ENCODE data around the gene ZNF714.
"Not testable (repeated sequence)": the region's sequence is repeated elsewhere in the genome, so short reads cannot be mapped to it uniquely, and the experiment has no call there.

ZNF714 gene

GRCh38 chr19:21138130-21138529 lies 56.1 kb downstream of the ZNF714 start:
- Histone ChIP-seq H3K27me3 (ENCODE audit: low read length) (no peaks in the 10 kb centered on the region), H3F3A (ENCODE audit: insufficient read depth) (no peaks in the 10 kb centered on the region), H3K9me2 (replicated peaks; ENCODE audit: insufficient read depth, low read length) (no peaks in the 10 kb centered on the region), H4K20me1 (ENCODE audit: low read depth, low read length) (no peaks in the 10 kb centered on the region), H2AFZ (ENCODE audit: low read depth, low read length, severe bottlenecking) (no peak overlapping the region), H3K9me3 (ENCODE audit: insufficient read depth, low read length) (no peaks in the 10 kb centered on the region), H3K27ac (ENCODE audit: low read depth, low read length) (no peak overlapping the region), H3K9ac (ENCODE audit: low read length) (no peak overlapping the region), H3K36me3 (ENCODE audit: low read length) (peaks cover 3% of the 10 kb centered on the region), H3K4me2 (ENCODE audit: low read depth, low read length, poor library complexity, severe bottlenecking) (no peak overlapping the region), H3K4me3 (ENCODE audit: insufficient read depth, low read length, poor library complexity, severe bottlenecking) (no peak overlapping the region), H3K79me2 (ENCODE audit: insufficient read depth, low read length) (peaks cover 12% of the 10 kb centered on the region)
- TF ChIP-seq, protein P1, sequence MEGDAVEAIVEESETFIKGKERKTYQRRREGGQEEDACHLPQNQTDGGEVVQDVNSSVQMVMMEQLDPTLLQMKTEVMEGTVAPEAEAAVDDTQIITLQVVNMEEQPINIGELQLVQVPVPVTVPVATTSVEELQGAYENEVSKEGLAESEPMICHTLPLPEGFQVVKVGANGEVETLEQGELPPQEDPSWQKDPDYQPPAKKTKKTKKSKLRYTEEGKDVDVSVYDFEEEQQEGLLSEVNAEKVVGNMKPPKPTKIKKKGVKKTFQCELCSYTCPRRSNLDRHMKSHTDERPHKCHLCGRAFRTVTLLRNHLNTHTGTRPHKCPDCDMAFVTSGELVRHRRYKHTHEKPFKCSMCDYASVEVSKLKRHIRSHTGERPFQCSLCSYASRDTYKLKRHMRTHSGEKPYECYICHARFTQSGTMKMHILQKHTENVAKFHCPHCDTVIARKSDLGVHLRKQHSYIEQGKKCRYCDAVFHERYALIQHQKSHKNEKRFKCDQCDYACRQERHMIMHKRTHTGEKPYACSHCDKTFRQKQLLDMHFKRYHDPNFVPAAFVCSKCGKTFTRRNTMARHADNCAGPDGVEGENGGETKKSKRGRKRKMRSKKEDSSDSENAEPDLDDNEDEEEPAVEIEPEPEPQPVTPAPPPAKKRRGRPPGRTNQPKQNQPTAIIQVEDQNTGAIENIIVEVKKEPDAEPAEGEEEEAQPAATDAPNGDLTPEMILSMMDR (IDR thresholded peaks at IDR 0.05; ENCODE audit: insufficient read depth, low read length, poor library complexity, severe bottlenecking) = no peak
- TF ChIP-seq EZH2phosphoT487 (conservative IDR thresholded peaks at IDR 0.05; ENCODE audit: low read length) = no peak

DNA sequence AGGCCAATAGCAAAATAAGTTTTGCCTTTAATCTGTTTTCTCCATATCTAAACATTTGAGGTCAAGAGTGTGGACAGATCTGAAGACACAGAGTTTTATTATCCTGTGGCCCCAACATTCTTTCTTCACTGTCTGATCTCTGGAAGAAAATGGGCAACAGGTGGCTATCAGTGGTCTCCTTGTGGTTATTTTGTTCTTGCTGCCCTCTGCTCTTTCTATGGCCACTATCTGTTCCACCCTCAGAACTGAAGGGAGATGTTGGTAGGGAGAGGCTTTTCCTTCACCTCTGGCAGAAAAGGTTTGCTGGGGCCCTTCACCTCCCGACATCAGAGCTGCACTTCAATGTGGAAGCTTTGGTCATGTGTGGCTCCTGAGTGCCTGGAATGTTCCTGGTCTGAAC lies 59.0 kb downstream of the ZNF714 start:
- not testable (repeated sequence) for H3K4me3 ChIP-seq (ENCODE audit: insufficient read depth, low read length, poor library complexity, severe bottlenecking); H3K4me2 ChIP-seq (ENCODE audit: low read depth, low read length, poor library complexity, severe bottlenecking)
- peak overlapping the region; percentile 24 for H2AFZ ChIP-seq (ENCODE audit: low read depth, low read length, severe bottlenecking)

GRCh38 chr19:21141787-21142464 lies 59.9 kb downstream of the ZNF714 start, which contains the start of gene ZNF431:
TSS of gene ZNF431 (plus strand) at chr19:21142040. CDS start at chr19:21142184, 144 bp downstream.
- peaks cover 17% of the 10 kb centered on the region; the same call in 1 of the 2 replicates for H3K9me3 ChIP-seq (ENCODE audit: insufficient read depth, low read length)
- H4K20me1 ChIP-seq (ENCODE audit: low read depth, low read length) = no peaks in the 10 kb centered on the region
- peaks cover 37% of the 10 kb centered on the region for H3K36me3 ChIP-seq (ENCODE audit: low read length)
- peak within 1 kb of the TSS; percentile 24 for H2AFZ ChIP-seq (ENCODE audit: low read depth, low read length, severe bottlenecking)
- H3F3A ChIP-seq (ENCODE audit: insufficient read depth) = no peaks in the 10 kb centered on the region
- no peaks in the 10 kb centered on the region for H3K9me2 ChIP-seq (replicated peaks; ENCODE audit: insufficient read depth, low read length)
- no peak for TF ChIP-seq EZH2phosphoT487 (conservative IDR thresholded peaks at IDR 0.05; ENCODE audit: low read length)
- TF ChIP-seq, protein P1 (IDR thresholded peaks at IDR 0.05; ENCODE audit: insufficient read depth, low read length, poor library complexity, severe bottlenecking) = no peak
- peak within 1 kb of the TSS; percentile 41 for H3K27ac ChIP-seq (ENCODE audit: low read depth, low read length)
- H3K4me3 ChIP-seq (ENCODE audit: insufficient read depth, low read length, poor library complexity, severe bottlenecking) = peak within 1 kb of the TSS; percentile 75
- peaks cover 27% of the 10 kb centered on the region for H3K79me2 ChIP-seq (ENCODE audit: insufficient read depth, low read length)
- peak within 1 kb of the TSS; percentile 75 for H3K4me2 ChIP-seq (ENCODE audit: low read depth, low read length, poor library complexity, severe bottlenecking)
- H3K27me3 ChIP-seq (ENCODE audit: low read length) = no peaks in the 10 kb centered on the region
- peak within 1 kb of the TSS; percentile 78 for H3K9ac ChIP-seq (ENCODE audit: low read length)

More for the DNA sequence above, 59.0 kb downstream of the ZNF714 start:
- H3K36me3 ChIP-seq (ENCODE audit: low read length) = peaks cover 30% of the 10 kb centered on the region
- not testable (repeated sequence) for H3F3A ChIP-seq (ENCODE audit: insufficient read depth); H4K20me1 ChIP-seq (ENCODE audit: low read depth, low read length); H3K9ac ChIP-seq (ENCODE audit: low read length); H3K27me3 ChIP-seq (ENCODE audit: low read length); H3K27ac ChIP-seq (ENCODE audit: low read depth, low read length); H3K9me2 ChIP-seq (replicated peaks; ENCODE audit: insufficient read depth, low read length)
- peaks cover 10% of the 10 kb centered on the region; the same call in 1 of the 2 replicates for H3K9me3 ChIP-seq (ENCODE audit: insufficient read depth, low read length)
- peaks cover 27% of the 10 kb centered on the region for H3K79me2 ChIP-seq (ENCODE audit: insufficient read depth, low read length)

DNA sequence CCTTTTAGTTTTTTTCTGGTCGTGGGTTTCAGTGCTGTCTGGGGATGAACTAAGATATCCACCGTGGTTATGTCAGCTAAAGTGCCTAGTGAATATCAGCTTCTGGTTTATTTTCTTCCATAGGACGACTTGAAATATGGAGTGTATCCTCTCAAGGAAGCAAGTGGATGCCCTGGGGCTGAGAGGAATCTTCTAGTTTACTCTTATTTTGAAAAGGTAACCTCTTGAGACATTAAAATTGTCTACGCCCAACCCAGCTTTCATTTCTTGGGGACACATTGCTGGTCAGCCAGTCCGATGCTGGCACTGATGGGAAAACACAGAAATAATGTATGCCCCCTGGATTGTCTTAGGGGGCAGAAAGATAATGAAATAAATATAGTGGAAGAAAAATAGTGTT lies 61.4 kb downstream of the ZNF714 start:
- peak overlapping the region; percentile 75 for H3K4me3 ChIP-seq (ENCODE audit: insufficient read depth, low read length, poor library complexity, severe bottlenecking)
- H3K27ac ChIP-seq (ENCODE audit: low read depth, low read length) = no peak overlapping the region
- no peaks in the 10 kb centered on the region for H3K27me3 ChIP-seq (ENCODE audit: low read length)
- H3K79me2 ChIP-seq (ENCODE audit: insufficient read depth, low read length) = peaks cover 28% of the 10 kb centered on the region
- no peaks in the 10 kb centered on the region for H3F3A ChIP-seq (ENCODE audit: insufficient read depth)
- H3K36me3 ChIP-seq (ENCODE audit: low read length) = peaks cover 52% of the 10 kb centered on the region
- TF ChIP-seq, protein P1 (IDR thresholded peaks at IDR 0.05; ENCODE audit: insufficient read depth, low read length, poor library complexity, severe bottlenecking) = no peak
- no peak for TF ChIP-seq EZH2phosphoT487 (conservative IDR thresholded peaks at IDR 0.05; ENCODE audit: low read length)
- no peak overlapping the region for H3K9ac ChIP-seq (ENCODE audit: low read length)
- H4K20me1 ChIP-seq (ENCODE audit: low read depth, low read length) = no peaks in the 10 kb centered on the region
- no peak overlapping the region for H2AFZ ChIP-seq (ENCODE audit: low read depth, low read length, severe bottlenecking)
- peaks cover 32% of the 10 kb centered on the region; the same call in 1 of the 2 replicates for H3K9me3 ChIP-seq (ENCODE audit: insufficient read depth, low read length)
- H3K9me2 ChIP-seq (replicated peaks; ENCODE audit: insufficient read depth, low read length) = no peaks in the 10 kb centered on the region
- peak overlapping the region; percentile 75 for H3K4me2 ChIP-seq (ENCODE audit: low read depth, low read length, poor library complexity, severe bottlenecking)

All from SU-DHL-6 (cell line).